Astrocyte (in vitro differentiated cells and primary cell): ENCODE results near the gene INO80B. TPM values are rescaled to one million over a fixed set of nuclear protein-coding genes. Genes with fewer than 3 reads are reported as not detected.

Source experiments
- DNase-seq: peaks from one replicate; pipeline ENCODE4 v3.0.0-alpha.2; 2010; ENCODE audit warnings: low read depth
- FAIRE-seq: peaks from 2 replicates; lab custom pipeline; 2011; peaks lifted over from hg19 to GRCh38; lab: Jason Lieb, UNC
- H2AFZ ChIP-seq: 2 replicates; pipeline ENCODE4 v1.6.0; 2012; ENCODE audit warnings: low read depth, low read length, inconsistent platforms
- H3K27ac ChIP-seq: 2 replicates; pipeline ENCODE4 v1.5.1; 2011; ENCODE audit warnings: low read depth, low read length, inconsistent platforms
- H3K27me3 ChIP-seq: 2 replicates; pipeline ENCODE4 v1.6.0; 2011; ENCODE audit warnings: low read length, inconsistent platforms; ENCODE audit not compliant: insufficient read depth
- H3K36me3 ChIP-seq: 2 replicates; pipeline ENCODE4 v1.5.1; 2011; ENCODE audit warnings: low read length, inconsistent platforms; ENCODE audit not compliant: insufficient read depth
- H3K4me1 ChIP-seq: 2 replicates; pipeline ENCODE4 v1.5.1; 2011; ENCODE audit warnings: low read length, inconsistent platforms; ENCODE audit not compliant: insufficient read depth
- H3K4me2 ChIP-seq: 2 replicates; pipeline ENCODE4 v1.6.0; 2012; ENCODE audit warnings: low read length, inconsistent platforms
- H3K4me3 ChIP-seq: 2 replicates; pipeline ENCODE4 v1.5.1; 2011; ENCODE audit warnings: low read depth, mild to moderate bottlenecking, low read length, inconsistent platforms; ENCODE audit not compliant: insufficient read depth
- H3K79me2 ChIP-seq: 2 replicates; pipeline ENCODE4 v1.6.0; 2012; ENCODE audit warnings: mild to moderate bottlenecking, low read length, inconsistent platforms; ENCODE audit not compliant: insufficient read depth
- H3K9ac ChIP-seq: 2 replicates; pipeline ENCODE4 v1.6.0; 2012; ENCODE audit warnings: mild to moderate bottlenecking, low read length, inconsistent platforms
- H3K9me3 ChIP-seq: 2 replicates; pipeline ENCODE4 v1.5.1; 2012; ENCODE audit warnings: low read depth, mild to moderate bottlenecking, low read length, inconsistent platforms; ENCODE audit not compliant: insufficient read depth
- H4K20me1 ChIP-seq: 2 replicates; pipeline ENCODE4 v1.6.0; 2012; ENCODE audit warnings: low read length, inconsistent platforms; ENCODE audit not compliant: insufficient read depth
- H3K27ac Mint-ChIP-seq: one replicate; pipeline ENCODE4 v1.8.0; 2021; ENCODE audit warnings: mild to moderate bottlenecking, mixed read lengths; ENCODE audit not compliant: unreplicated experiment
- H3K27me3 Mint-ChIP-seq: one replicate; pipeline ENCODE4 v1.8.0; 2021; ENCODE audit warnings: low read depth, mixed read lengths; ENCODE audit not compliant: unreplicated experiment
- H3K36me3 Mint-ChIP-seq: one replicate; pipeline ENCODE4 v1.8.0; 2021; ENCODE audit warnings: low read depth, mixed read lengths; ENCODE audit not compliant: unreplicated experiment
- H3K4me1 Mint-ChIP-seq: one replicate; pipeline ENCODE4 v1.8.0; 2021; ENCODE audit warnings: low read depth, mixed read lengths; ENCODE audit not compliant: unreplicated experiment
- H3K4me3 Mint-ChIP-seq: one replicate; pipeline ENCODE4 v1.8.0; 2021; ENCODE audit warnings: mild to moderate bottlenecking, moderate library complexity, mixed read lengths; ENCODE audit not compliant: unreplicated experiment
- H3K9me3 Mint-ChIP-seq: one replicate; pipeline ENCODE4 v1.8.0; 2021; ENCODE audit warnings: mild to moderate bottlenecking, mixed read lengths; ENCODE audit not compliant: unreplicated experiment
- CTCF ChIP-seq: IDR thresholded peaks from 2 replicates; pipeline ENCODE4 v1.5.1; 2011; ENCODE audit warnings: low read depth, mild to moderate bottlenecking, inconsistent platforms, low read length, moderate library complexity; ENCODE audit not compliant: insufficient read depth
- EZH2 ChIP-seq: IDR thresholded peaks from 2 replicates; pipeline ENCODE4 v1.6.1; 2012; ENCODE audit warnings: mild to moderate bottlenecking, low read length, inconsistent platforms; ENCODE audit not compliant: insufficient read depth
- total RNA-seq: library from RNA; stranded (reverse); gene quantifications from 2 replicates; pipeline ENCODE4 v1.2.1, GENCODE V29; 2021

INO80B gene
- total RNA-seq, 1 donor from 2014 or later = 19.2 TPM

GRCh38 chr2:74472086-74472944 is 17.4 kb downstream of the INO80B start, which contains the start of gene MRPL53:
MRPL53 (minus strand) TSS chr2:74472680; CDS start chr2:74472660, 20 bp downstream.
- H3K9me3 Mint-ChIP-seq = no peaks in the 10 kb centered on the region
- H3K36me3 Mint-ChIP-seq = peaks cover 13% of the 10 kb centered on the region
- FAIRE-seq (no peak), DNase-seq (peak; percentile 91)
- no peaks in the 10 kb centered on the region for H3K9me3 ChIP-seq
- H3K9ac ChIP-seq = peak within 1 kb of the TSS; percentile 91
- no peaks in the 10 kb centered on the region for H3K27me3 Mint-ChIP-seq
- peak within 1 kb of the TSS; percentile 83 for H3K27ac ChIP-seq
- H3K4me1 ChIP-seq = peaks cover 15% of the 10 kb centered on the region
- H3K27ac Mint-ChIP-seq = peak within 1 kb of the TSS; percentile 98
- H3K4me1 Mint-ChIP-seq = peaks cover 7% of the 10 kb centered on the region
- no peaks in the 10 kb centered on the region for H4K20me1 ChIP-seq
- H3K36me3 ChIP-seq = peaks cover 7% of the 10 kb centered on the region
- no peaks in the 10 kb centered on the region for H3K27me3 ChIP-seq
- TF ChIP-seq CTCF = no peak
- no peak for TF ChIP-seq EZH2
- H3K4me3 ChIP-seq = peak within 1 kb of the TSS; percentile 96
- H3K79me2 ChIP-seq = peaks cover 4% of the 10 kb centered on the region
- H3K4me3 Mint-ChIP-seq = peak within 1 kb of the TSS; percentile 96
- peak within 1 kb of the TSS; percentile 94 for H2AFZ ChIP-seq
- peak within 1 kb of the TSS; percentile 95 for H3K4me2 ChIP-seq

GRCh38 chr2:74472945-74473258 is 18.0 kb downstream of the INO80B start:
- Mint-ChIP-seq H3K27me3 (no peaks in the 10 kb centered on the region), H3K36me3 (peaks cover 13% of the 10 kb centered on the region), H3K9me3 (no peaks in the 10 kb centered on the region), H3K4me3 (peak overlapping the region; percentile 96), H3K4me1 (peaks cover 7% of the 10 kb centered on the region), H3K27ac (peak overlapping the region; percentile 98)
- FAIRE-seq (no peak), DNase-seq (no peak)
- peak overlapping the region; percentile 94 for H2AFZ ChIP-seq
- peaks cover 15% of the 10 kb centered on the region for H3K4me1 ChIP-seq
- H3K4me3 ChIP-seq = peak overlapping the region; percentile 96
- no peaks in the 10 kb centered on the region for H3K9me3 ChIP-seq
- peaks cover 4% of the 10 kb centered on the region for H3K79me2 ChIP-seq
- H3K27me3 ChIP-seq = no peaks in the 10 kb centered on the region
- H3K36me3 ChIP-seq = peaks cover 7% of the 10 kb centered on the region
- H4K20me1 ChIP-seq = no peaks in the 10 kb centered on the region
- H3K9ac ChIP-seq = peak overlapping the region; percentile 91
- H3K27ac ChIP-seq = peak overlapping the region; percentile 83
- TF ChIP-seq CTCF (no peak), EZH2 (no peak)
- H3K4me2 ChIP-seq = peak overlapping the region; percentile 95

GRCh38 chr2:74474481-74474880 is 19.6 kb downstream of the INO80B start:
- H3K4me3 ChIP-seq = no peak overlapping the region
- no peak overlapping the region for H3K4me2 ChIP-seq
- no peaks in the 10 kb centered on the region for H4K20me1 ChIP-seq
- H2AFZ ChIP-seq = no peak overlapping the region
- peaks cover 15% of the 10 kb centered on the region for H3K4me1 ChIP-seq
- Mint-ChIP-seq H3K27ac (no peak overlapping the region), H3K9me3 (no peaks in the 10 kb centered on the region), H3K36me3 (peaks cover 15% of the 10 kb centered on the region), H3K27me3 (no peaks in the 10 kb centered on the region), H3K4me1 (peaks cover 7% of the 10 kb centered on the region), H3K4me3 (peak overlapping the region; percentile 40)
- TF ChIP-seq EZH2 = no peak
- no peak for TF ChIP-seq CTCF
- peaks cover 4% of the 10 kb centered on the region for H3K79me2 ChIP-seq
- DNase-seq (no peak), FAIRE-seq (no peak)
- no peak overlapping the region for H3K27ac ChIP-seq
- H3K9ac ChIP-seq = no peak overlapping the region
- H3K9me3 ChIP-seq = no peaks in the 10 kb centered on the region
- H3K36me3 ChIP-seq = peaks cover 7% of the 10 kb centered on the region
- H3K27me3 ChIP-seq = no peaks in the 10 kb centered on the region
